Chondrocyte (in vitro differentiated cells): ENCODE results near the gene PADI2. TPM values are rescaled to one million over a fixed set of nuclear protein-coding genes. Genes with fewer than 3 reads are reported as not detected.

Experiments used
- DNase-seq: peaks from one replicate; pipeline ENCODE4 v3.0.0; 2021; ENCODE audit warnings: mixed read lengths, low spot score
- H3K27ac Mint-ChIP-seq: one replicate; pipeline ENCODE4 v1.8.0; 2021; ENCODE audit warnings: mild to moderate bottlenecking, moderate library complexity, mixed read lengths; ENCODE audit not compliant: unreplicated experiment
- H3K27me3 Mint-ChIP-seq: 2 replicates; pipeline ENCODE4 v1.8.0; 2021; ENCODE audit warnings: low read depth, mixed read lengths
- H3K36me3 Mint-ChIP-seq: 2 replicates; pipeline ENCODE4 v1.8.0; 2021; ENCODE audit warnings: low read depth, mixed read lengths
- H3K4me1 Mint-ChIP-seq: 2 replicates; pipeline ENCODE4 v1.8.0; 2021; ENCODE audit warnings: low read depth, mild to moderate bottlenecking, mixed read lengths
- H3K4me3 Mint-ChIP-seq: one replicate; pipeline ENCODE4 v1.8.0; 2021; ENCODE audit warnings: mild to moderate bottlenecking, moderate library complexity, mixed read lengths; ENCODE audit not compliant: unreplicated experiment
- H3K9me3 Mint-ChIP-seq: 2 replicates; pipeline ENCODE4 v1.8.0; 2021; ENCODE audit warnings: low read depth, mixed read lengths
- CTCF ChIP-seq: fragments of 200-600 bp; sonication (generic); IDR thresholded peaks from 2 replicates; pipeline ENCODE4 v1.5.0; 2021; ENCODE audit warnings: antibody characterized with exemption, mild to moderate bottlenecking, moderate library complexity
- total RNA-seq: library from RNA; stranded (reverse); gene quantifications from 3 replicates; pipeline ENCODE4 v1.2.1, GENCODE V29; 2021

Gene PADI2
- total RNA-seq, 1 donor from 2014 or later = 74.9 TPM

GRCh38 chr1:17158961-17159360 is 39.7 kb upstream of the PADI2 start:
- H3K9me3 Mint-ChIP-seq = peaks cover 22% of the 10 kb centered on the region
- no peak overlapping the region for H3K27ac Mint-ChIP-seq
- no peak for TF ChIP-seq CTCF
- peaks cover 6% of the 10 kb centered on the region for H3K36me3 Mint-ChIP-seq
- H3K4me3 Mint-ChIP-seq = no peak overlapping the region
- H3K4me1 Mint-ChIP-seq = peaks cover 3% of the 10 kb centered on the region
- no peaks in the 10 kb centered on the region for H3K27me3 Mint-ChIP-seq
- no peak for DNase-seq

GRCh38 chr1:17156108-17156507 is 36.9 kb upstream of the PADI2 start:
- DNase-seq = no peak
- Mint-ChIP-seq H3K9me3 (peaks cover 36% of the 10 kb centered on the region), H3K27ac (no peak overlapping the region), H3K4me3 (no peak overlapping the region), H3K4me1 (no peaks in the 10 kb centered on the region), H3K27me3 (no peaks in the 10 kb centered on the region), H3K36me3 (peaks cover 15% of the 10 kb centered on the region)
- no peak for TF ChIP-seq CTCF

DNA sequence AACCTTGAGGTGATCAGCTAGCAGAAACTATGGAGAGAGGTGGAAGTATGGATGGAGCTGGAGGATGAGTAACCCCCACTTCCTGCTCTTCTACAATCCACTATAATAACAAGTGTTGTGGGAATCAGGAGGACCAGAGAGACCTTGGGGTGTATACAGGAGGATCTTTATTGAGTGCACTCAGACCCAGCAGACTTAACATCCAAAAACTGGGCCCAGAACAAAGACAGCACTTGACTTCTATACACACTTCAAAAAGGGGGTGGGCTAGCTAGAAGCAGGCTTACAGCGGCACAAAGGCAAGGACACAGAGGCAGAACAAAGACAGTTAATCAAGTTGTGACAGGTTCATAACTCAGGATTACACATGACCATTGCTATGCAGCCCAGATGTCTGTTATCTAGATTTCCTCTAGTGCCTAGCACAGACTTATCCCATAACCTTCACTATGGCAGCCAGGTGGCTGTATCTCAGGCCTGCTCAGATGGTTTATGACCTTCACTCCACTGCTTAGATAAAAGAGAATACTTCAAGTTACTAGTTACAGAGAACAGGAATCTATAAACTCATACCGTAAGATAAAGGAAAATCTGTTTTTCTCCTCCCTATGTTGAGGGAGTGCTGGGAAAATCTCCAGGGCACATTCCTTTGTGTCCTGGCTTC is 36.1 kb upstream of the PADI2 start:
- Mint-ChIP-seq H3K4me3 (no peak overlapping the region), H3K4me1 (no peaks in the 10 kb centered on the region), H3K27me3 (no peaks in the 10 kb centered on the region), H3K36me3 (peaks cover 15% of the 10 kb centered on the region), H3K27ac (no peak overlapping the region), H3K9me3 (peaks cover 39% of the 10 kb centered on the region)
- TF ChIP-seq CTCF = no peak
- no peak for DNase-seq

- Mint-ChIP-seq H3K36me3 (peaks cover 15% of the 10 kb centered on the region), H3K4me3 (no peak overlapping the region), H3K9me3 (peaks cover 25% of the 10 kb centered on the region), H3K27ac (no peak overlapping the region), H3K27me3 (no peaks in the 10 kb centered on the region), H3K4me1 (no peaks in the 10 kb centered on the region)
- DNase-seq = no peak
- no peak for TF ChIP-seq CTCF
These were observed 30.5 kb upstream of the PADI2 start for GRCh38 chr1:17149771-17150170.

GRCh38 chr1:17148950-17149608 is 29.8 kb upstream of the PADI2 start:
- peaks cover 18% of the 10 kb centered on the region for H3K9me3 Mint-ChIP-seq
- H3K27ac Mint-ChIP-seq = no peak overlapping the region
- TF ChIP-seq CTCF = no peak

More at GRCh38 chr1:17148950-17149608, 29.8 kb upstream of the PADI2 start:
- no peak for DNase-seq
- H3K4me3 Mint-ChIP-seq = no peak overlapping the region
- no peaks in the 10 kb centered on the region for H3K4me1 Mint-ChIP-seq
- H3K27me3 Mint-ChIP-seq = no peaks in the 10 kb centered on the region
- H3K36me3 Mint-ChIP-seq = peaks cover 9% of the 10 kb centered on the region
